ENCODE data around the gene SLC6A18.
A peak's percentile ranks its signal among the peaks of the same experiment; 100 is the strongest.

Gene SLC6A18

DNA sequence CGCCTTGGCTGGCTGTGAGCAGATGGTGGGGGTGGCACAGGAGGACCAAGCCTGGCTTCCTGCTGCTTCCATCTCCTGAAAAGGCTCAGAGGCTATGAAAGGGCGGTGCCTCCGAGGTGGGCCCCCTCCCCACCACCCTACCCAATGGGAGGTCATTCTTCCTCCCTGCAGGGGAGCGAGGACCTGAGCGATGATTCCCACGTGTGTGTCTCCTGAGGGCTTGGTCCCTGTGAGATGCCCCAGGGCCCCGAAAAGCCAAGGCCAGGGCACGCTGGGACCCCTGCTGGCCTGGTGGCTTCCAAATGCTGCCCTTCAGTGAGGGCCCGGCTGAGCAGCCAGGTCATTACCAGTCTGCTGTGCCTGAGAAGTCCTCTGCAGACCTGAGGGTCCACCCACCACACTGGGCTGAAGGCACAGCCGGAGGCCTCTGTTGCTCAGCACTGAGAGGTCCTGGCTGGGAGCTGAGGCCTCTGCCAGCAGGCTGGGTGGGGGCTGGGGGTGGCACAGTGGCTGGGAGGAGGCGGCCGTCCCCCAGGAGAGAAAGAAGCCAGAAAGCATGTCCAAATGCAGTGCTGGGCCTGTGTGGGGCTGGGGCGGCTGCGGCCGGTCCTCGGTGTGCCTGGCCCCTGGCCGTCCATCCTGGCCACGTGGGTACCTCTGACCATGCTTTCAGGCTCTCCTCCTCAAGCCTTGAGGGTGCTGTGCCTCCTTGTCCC, 37.8 kb upstream of the SLC6A18 start:
- no peak for DNase-seq

DNA sequence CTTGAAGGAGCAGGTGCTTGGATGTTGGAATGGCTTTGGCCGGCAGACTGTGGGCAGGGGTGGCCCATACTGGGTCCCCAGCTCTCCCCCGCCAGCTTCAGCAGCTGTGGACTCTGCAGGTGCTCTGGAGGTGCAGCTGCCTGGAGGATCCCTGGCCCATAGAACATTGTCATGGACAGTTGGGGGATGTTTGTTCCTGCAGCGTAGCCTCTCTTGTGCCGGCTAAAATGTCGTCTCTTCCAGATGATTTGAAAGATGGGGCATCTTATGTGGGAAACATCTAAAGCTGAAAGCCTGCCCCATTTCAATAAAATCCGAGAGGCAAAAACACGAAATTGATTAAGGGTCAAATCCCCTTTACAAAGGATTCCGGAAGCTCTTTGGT, 37.2 kb upstream of the SLC6A18 start:
- no peak for DNase-seq

GRCh38 chr5:1188464-1188863, 36.7 kb upstream of the SLC6A18 start:
- DNase-seq = no peak

DNA sequence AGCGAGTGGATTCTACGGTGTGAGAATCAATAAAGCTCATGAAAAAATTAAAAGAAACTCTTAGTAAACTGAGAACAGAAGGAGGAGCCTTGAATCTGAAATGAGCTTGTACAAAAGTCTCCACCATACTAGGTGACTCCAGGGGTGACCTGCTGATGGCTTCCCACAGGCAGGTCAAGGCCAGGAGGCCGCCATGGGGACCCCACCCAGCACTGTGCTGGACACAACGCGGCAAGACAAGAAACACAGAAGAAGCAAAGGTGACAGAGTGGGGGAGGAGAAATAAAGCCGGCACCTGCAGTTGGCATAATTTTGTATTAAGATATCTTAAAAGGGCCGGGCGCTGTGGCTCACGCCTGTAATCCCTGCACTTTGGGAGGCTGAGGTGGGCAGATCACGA, 35.9 kb upstream of the SLC6A18 start:
- no peak for DNase-seq

GRCh38 chr5:1190278-1190677, 34.9 kb upstream of the SLC6A18 start:
- no peak for DNase-seq

DNA sequence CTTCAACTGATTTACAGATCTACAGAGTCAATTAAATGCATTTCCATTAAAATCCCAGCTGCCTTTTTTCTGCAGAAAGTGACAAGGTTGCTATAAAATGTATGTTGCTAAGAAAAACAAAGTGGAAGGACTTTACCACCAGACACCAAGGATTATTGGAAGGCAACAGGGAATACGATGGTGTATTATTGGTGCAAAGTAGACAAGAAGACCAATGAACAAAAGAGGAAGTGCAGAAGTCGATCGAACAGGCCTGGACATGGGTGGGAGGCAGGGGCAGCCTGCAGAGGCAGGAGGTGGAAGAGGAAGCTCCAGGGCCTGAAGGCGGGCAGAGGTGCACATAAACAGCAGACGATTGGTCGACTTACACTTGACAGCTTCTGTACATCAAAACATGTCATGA, 34.3 kb upstream of the SLC6A18 start:
- DNase-seq = peak; percentile 94

DNA sequence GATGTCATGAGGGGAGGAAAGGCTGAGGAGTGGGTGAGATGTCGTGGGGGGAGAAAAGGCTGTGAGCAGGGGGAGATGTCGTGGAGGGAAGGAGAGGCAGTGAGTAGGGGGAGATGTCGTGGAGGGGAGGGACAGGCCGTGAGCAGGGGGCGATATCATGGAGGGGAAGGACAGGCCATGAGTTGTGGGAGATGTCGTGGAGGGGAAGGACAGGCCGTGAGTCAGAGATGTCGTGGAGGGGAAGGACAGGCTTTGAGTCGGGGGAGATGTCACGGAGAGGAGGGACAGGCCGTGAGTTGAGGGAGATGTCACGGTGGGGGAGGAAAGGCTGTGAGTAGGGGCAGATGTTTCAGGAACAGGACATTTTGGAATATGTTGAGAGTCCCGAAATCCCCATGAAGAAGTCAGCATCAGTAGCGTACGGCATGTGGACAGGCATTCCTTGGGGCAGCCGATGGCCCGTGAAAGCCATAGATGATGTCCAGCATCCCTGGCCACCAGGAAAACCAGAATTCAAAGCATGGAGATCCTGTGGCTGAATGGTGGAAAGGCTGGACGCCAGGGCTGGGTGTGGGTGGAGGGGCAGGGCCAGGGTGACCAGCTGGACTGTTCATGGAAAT, 32.1 kb upstream of the SLC6A18 start:
- no peak for DNase-seq

DNA sequence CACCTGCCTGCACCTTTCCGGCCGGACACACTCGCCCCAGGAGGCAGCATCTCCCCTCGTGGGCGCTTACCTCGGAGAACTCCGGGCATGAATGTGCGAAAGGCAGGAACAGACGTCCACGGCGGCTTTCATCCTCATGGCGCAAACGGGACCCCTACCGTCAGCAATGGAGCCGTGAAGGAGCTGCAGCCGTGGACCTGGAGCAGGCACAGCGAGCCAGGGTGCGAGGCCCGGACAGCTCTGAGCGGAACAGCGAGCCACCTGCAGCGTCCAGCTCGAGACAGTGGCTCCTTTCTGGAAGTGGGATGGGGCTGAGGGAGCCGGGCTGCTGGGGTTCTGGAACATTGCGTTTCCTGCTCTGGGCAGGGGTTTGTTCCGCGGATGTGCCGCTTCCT, 31.6 kb upstream of the SLC6A18 start:
- DNase-seq = no peak

DNA sequence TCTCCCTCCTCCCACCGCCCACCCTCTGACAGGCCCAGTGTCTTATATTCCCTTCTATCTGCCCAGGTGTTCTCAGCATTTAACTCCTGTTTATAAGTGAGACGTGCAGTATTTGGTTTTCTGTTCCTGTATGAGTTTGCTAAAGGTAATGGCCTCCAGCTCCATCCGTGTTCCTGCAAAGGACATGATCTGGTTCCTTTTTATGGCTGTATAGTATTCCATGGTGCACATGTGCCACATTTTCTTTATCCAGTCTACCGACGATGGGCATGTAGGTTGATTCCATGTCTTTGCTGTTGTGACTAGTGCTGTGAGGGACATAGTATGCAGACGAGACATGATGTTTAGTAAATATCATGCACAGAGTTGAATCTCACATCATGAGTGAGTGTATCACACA, 30.8 kb upstream of the SLC6A18 start:
- no peak for DNase-seq

- DNase-seq = no peak
Observed at GRCh38 chr5:1195439-1195838, 29.7 kb upstream of the SLC6A18 start.

DNA sequence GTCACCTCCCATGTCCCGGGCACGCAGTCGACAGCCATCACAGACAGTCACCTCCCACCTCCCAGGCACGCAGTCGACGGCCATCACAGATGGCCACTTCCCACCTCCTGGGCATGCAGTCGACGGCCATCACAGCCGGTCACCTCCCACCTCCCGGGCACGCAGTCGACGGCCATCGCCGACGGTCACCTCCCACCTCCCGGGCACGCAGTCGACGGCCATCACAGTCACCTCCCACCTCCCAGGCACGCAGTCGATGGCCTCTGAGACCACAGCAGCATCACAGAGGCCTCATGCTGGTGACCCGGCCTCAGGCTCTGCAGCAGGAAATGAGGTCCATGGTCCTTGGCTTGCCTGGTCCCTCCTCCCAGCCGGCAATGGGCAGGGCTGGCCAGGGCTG, 29.3 kb upstream of the SLC6A18 start:
- no peak for DNase-seq

GRCh38 chr5:1196562-1196961, 28.6 kb upstream of the SLC6A18 start:
- no peak for DNase-seq

- DNase-seq = no peak
Observed at GRCh38 chr5:1197876-1198666, 27.1 kb upstream of the SLC6A18 start.

DNA sequence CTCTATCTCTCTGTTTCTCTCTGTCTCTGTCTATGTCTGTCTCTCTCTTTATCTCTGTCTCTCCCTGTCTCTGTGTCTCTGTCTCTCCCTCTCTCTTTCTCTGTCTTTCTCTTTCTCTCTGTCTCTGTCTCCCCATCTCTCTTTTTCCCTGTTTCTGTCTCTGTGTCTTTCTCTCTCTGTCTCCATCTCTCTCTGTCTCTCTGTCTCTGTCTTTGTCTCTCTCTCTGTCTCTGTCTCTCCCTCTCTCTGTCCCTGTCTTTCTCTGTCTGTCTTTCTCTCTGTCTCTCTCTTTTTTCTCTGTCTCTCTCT, 25.9 kb upstream of the SLC6A18 start:
- no peak for DNase-seq

GRCh38 chr5:1199649-1200494, 25.3 kb upstream of the SLC6A18 start:
- DNase-seq = peak; percentile 90

DNA sequence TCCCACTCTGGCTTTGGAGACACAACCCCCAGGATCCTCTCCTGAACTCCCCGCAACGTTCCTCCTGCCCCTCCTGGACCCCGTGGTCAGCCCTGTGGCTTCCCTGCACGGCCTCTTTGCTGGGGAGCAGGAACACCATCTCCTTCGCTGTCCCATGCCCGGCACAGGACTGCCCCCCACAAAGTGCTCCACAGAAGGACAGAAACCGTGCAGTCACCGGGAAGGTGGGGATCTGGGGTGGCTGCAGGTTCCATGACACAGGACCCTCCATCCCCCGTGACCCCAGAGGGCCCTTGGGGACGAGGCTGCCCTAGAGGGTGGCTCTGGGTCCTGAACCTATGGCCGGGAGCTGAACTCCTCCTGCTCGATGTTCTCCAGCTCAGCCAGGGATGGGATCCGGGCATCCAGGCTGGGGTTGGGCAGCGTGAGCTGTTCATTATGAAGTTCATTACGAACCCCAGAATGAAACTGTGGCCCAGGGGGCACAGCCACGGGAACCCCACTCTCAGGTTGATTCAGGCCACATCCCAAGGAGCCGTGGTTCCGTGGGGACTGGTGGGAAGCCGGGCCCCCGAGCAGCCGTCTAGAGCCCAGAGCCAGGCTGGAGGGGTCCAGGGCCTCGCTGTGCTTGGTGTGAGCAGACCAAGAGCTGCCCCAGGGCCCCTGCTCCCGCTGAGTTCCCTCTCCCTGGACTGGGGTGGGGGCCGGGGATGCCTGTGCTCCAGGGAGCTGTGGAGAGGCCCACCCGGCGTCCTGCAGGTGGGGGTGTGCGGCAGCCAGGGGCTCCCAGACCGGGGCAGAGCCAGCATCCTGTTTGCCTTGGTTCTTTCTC, 24.5 kb upstream of the SLC6A18 start:
- DNase-seq = peak; percentile 36

DNA sequence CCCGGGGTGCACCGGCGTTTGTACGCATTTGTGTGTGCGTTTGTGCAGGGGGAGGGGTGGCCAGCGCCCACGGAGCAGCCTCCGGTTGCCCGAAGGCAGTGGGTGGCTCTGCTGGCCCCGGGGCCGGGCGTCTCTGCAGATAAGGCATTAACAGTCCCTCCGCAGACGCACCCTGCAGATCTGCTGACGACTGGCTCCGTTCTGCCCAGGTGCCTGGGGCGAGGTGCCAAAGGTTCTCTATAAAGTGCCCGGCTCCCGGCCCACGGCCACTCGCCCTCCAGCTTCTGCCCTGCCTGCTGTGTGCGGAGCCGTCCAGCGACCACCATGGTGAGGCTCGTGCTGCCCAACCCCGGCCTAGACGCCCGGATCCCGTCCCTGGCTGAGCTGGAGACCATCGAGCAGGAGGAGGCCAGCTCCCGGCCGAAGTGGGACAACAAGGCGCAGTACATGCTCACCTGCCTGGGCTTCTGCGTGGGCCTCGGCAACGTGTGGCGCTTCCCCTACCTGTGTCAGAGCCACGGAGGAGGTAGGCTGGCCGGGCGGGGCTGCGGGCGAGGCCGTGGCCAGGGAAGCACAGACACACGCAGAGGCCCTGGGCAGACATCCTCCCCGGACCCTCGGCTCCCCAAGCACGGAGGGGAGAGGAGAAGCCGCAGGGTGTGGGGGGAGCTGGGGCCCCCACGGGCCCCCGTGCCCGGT, 23.7 kb upstream of the SLC6A18 start, which contains the start of gene SLC6A19:
SLC6A19 (plus strand) TSS at position 269 of the 699 bp plus-strand sequence; CDS start at position 325, 56 bp downstream.
- DNase-seq = peak; percentile 31

GRCh38 chr5:1202026-1202797, 23.0 kb upstream of the SLC6A18 start:
- no peak for DNase-seq

GRCh38 chr5:1202798-1203185, 22.4 kb upstream of the SLC6A18 start:
- DNase-seq = no peak

DNA sequence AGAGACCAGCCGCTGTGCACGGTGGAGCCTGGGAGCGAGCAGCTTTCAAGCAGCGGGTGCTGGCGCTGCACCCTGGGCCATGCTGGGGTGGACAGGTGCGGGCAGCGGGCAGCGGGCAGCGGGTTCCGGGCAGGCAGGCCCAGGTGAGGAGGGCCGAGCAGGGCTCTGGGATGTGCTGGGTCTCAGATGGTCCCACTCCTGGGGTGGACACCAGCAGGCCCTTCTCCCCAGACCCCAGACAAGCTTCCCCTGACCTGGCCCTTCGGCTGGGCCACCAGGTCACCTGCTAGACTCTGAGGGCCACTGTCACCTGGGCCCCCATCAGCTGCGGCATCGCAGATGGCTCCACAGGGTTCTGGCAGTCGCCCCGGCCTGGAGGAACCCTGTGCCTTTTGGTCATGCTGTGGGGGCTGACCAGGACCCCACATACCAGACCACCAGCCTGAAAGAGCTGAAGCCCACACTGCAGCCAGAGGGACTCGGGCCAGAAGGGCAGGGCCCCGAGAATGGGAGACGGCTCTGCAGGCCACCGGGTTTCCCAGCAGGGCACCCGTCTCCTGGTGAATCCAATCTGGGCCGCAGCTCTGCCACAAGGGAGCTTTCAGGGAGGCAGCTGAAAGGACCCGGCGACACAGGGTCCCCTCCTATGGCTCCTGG, 21.7 kb upstream of the SLC6A18 start:
- DNase-seq = no peak
